Right lobe of liver (tissue), 6 donors: Measurements from ENCODE around the gene ZDHHC12. TPM values are rescaled to one million over a fixed set of nuclear protein-coding genes. Genes with fewer than 3 reads are reported as not detected.
A peak's percentile ranks its signal among the peaks of the same experiment; 100 is the strongest.

Source experiments
- ATAC-seq, 4 donors: fragments of 200-7000 bp; cut with Tn5 transposase; one replicate each; pipeline ENCODE4 v1.9.1; 2020; ENCODE audit warnings: mild to moderate bottlenecking in 4 of 4, moderate library complexity in 4 of 4
- DNase-seq, 3 donors: peaks; one replicate each; pipeline ENCODE4 v3.0.0-alpha.2; 2020
- H3K27ac ChIP-seq, 3 donors: fragments of 200-600 bp; one replicate each; pipeline ENCODE4 v1.8.0; 2022
- H3K27me3 ChIP-seq, 2 donors: fragments of 200-600 bp; one replicate each; pipeline ENCODE4 v1.8.0; 2022
- H3K36me3 ChIP-seq, 4 donors: fragments of 200-600 bp; sonication (generic) in 1 of 4; one replicate each; pipeline versions ENCODE4 v1.5.1 to v1.8.0; 2017 to 2022; ENCODE audit warnings: control low read depth in 1 of 4
- H3K4me1 ChIP-seq, 4 donors: fragments of 200-600 bp; sonication (generic) in 1 of 4; one replicate each; pipeline versions ENCODE4 v1.5.1 to v1.8.0; 2017 to 2022; ENCODE audit warnings: control low read depth in 1 of 4
- H3K4me3 ChIP-seq, 3 donors: fragments of 200-600 bp; one replicate each; pipeline ENCODE4 v1.8.0; 2022
- H3K9me3 ChIP-seq, 4 donors: fragments of 200-600 bp; sonication (generic) in 1 of 4; one replicate each; pipeline versions ENCODE4 v1.5.1 to v1.8.0; 2017 to 2022; ENCODE audit warnings: control low read depth in 1 of 4
- POLR2A ChIP-seq: fragments of 450-650 bp; IDR thresholded peaks from one replicate; pipeline ENCODE4 v1.6.1; 2017; ENCODE audit warnings: antibody characterized with exemption, mild to moderate bottlenecking
- WGBS: methylation state at CpG from one replicate; pipeline ENCODE4 v1.1.6; 2018; ENCODE audit warnings: low coverage, low lambda C conversion rate; ENCODE audit not compliant: insufficient coverage; ENCODE audit errors: missing lambda C conversion rate; 5-methylcytosine and 5-hydroxymethylcytosine counted together
- intact Hi-C, 2 donors: fragments of 100-400 bp; cut with DNase I; formaldehyde crosslinking; loops; one replicate each; pipeline versions ENCODE4 v1.11.2 to v1.14.1; 2022
- total RNA-seq, 6 experiments: library from RNA; depleted of rRNA in 2 of 6; stranded (reverse); fragments of >200 nt in 2 of 6; fragmentation: NEBNext Ultra II Directional in 3 of 6; extraction: Animal tissue kit (Norgen Biotek cat#: 25700) in 3 of 6; gene quantifications; one replicate each; pipeline versions ENCODE4 v1.1.0 to v1.2.4, GENCODE V29; 2016 to 2023
- TF ChIP-seq, protein P1 (sequence below), 4 donors: fragments of 200-600 bp in 3 of 4; fragments of 450-650 bp in 1 of 4; IDR thresholded peaks; one replicate each; pipeline versions ENCODE4 v1.5.1 to v1.8.0; 2016 to 2022; ENCODE audit warnings: antibody characterized with exemption in 4 of 4, mild to moderate bottlenecking in 2 of 4
- donor health status: DM: no; HTN: yes; CAD: no.
- donor health status: DM: no; HTN: no; CAD: no.
- donor health status: DM: no; HTN: no; CAD: no.
- donor health status: DM: no; HTN: yes; CAD: no.
- donor health status: DM: no; HTN: yes; CAD: no.

Gene ZDHHC12
- total RNA-seq, 6 experiments from 2014 or later, result 14.1 to 46.1 (median 22.7) TPM

GRCh38 chr9:128747241-128747640 is 23.3 kb upstream of the ZDHHC12 start:
- Histone ChIP-seq H3K4me1 (no peaks in the 10 kb centered on the region), H3K27me3 (no peaks in the 10 kb centered on the region), H3K9me3 (no peaks in the 10 kb centered on the region), H3K27ac (no peak overlapping the region), H3K36me3 (peaks cover 0 to 38% (median 21%) of the 10 kb centered on the region in 4 donors), H3K4me3 (no peak overlapping the region)
- ATAC-seq (no peak), DNase-seq (no peak)
- intact Hi-C loops, result loop anchor here in 1 of 2 donors (10.0 kb wide), 1 partner anchor 58 kb away; no protein-coding TSS in a partner anchor
- TF ChIP-seq, protein P1, sequence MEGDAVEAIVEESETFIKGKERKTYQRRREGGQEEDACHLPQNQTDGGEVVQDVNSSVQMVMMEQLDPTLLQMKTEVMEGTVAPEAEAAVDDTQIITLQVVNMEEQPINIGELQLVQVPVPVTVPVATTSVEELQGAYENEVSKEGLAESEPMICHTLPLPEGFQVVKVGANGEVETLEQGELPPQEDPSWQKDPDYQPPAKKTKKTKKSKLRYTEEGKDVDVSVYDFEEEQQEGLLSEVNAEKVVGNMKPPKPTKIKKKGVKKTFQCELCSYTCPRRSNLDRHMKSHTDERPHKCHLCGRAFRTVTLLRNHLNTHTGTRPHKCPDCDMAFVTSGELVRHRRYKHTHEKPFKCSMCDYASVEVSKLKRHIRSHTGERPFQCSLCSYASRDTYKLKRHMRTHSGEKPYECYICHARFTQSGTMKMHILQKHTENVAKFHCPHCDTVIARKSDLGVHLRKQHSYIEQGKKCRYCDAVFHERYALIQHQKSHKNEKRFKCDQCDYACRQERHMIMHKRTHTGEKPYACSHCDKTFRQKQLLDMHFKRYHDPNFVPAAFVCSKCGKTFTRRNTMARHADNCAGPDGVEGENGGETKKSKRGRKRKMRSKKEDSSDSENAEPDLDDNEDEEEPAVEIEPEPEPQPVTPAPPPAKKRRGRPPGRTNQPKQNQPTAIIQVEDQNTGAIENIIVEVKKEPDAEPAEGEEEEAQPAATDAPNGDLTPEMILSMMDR (IDR thresholded peaks at IDR 0.05), result no peak
- TF ChIP-seq POLR2A, result no peak
- 100% methylated on average over 1 of the region's 1 CpG for WGBS

DNA sequence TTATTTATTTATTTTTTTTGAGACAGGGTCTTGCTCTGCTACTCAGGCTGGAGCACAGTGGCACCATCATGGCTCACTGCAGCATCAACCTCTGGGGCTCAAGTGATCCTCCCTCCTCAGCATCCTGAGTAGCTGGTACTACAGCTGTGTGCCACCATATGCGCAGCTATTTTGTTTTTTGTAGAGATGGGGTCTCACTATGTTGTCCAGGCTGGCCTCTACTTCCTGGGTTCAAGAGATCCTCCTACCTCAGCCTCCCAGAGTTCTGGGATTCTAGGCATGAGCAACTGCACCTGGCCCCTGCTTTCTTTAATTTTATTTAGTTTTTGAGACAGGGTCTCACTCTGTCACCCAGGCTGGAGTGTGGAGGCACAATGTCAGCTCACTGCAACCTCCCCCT is 19.5 kb upstream of the ZDHHC12 start:
- no peaks in the 10 kb centered on the region for H3K9me3 ChIP-seq
- no peak overlapping the region for H3K27ac ChIP-seq
- WGBS, result no CpG with 5 or more reads among the region's 1 CpG
- no peak for TF ChIP-seq POLR2A
- TF ChIP-seq, protein P1 (IDR thresholded peaks at IDR 0.05), result no peak
- H3K4me1 ChIP-seq, result no peaks in the 10 kb centered on the region
- no peak for DNase-seq
- intact Hi-C loops, result loop anchor here in 1 of 2 donors (10.0 kb wide), 1 partner anchor 61 kb away; no protein-coding TSS in a partner anchor
- H3K36me3 ChIP-seq, result peaks cover 0 to 48% (median 18%) of the 10 kb centered on the region in 4 donors
- peak in 1 of 4 donors; percentile 14 for ATAC-seq
- H3K4me3 ChIP-seq, result no peak overlapping the region
- no peaks in the 10 kb centered on the region for H3K27me3 ChIP-seq

GRCh38 chr9:128742401-128742800 is 18.5 kb upstream of the ZDHHC12 start:
- Histone ChIP-seq H3K27ac (no peak overlapping the region), H3K4me1 (no peaks in the 10 kb centered on the region), H3K9me3 (no peaks in the 10 kb centered on the region), H3K36me3 (peaks cover 0 to 42% (median 16%) of the 10 kb centered on the region in 4 donors), H3K4me3 (no peak overlapping the region), H3K27me3 (no peaks in the 10 kb centered on the region)
- DNase-seq, result no peak
- intact Hi-C loops, result loop anchor here in 1 of 2 donors (10.0 kb wide), 1 partner anchor 62 kb away; no protein-coding TSS in a partner anchor
- ATAC-seq, result peak in 2 of 4 donors; percentile 13 to 16
- TF ChIP-seq, protein P1 (IDR thresholded peaks at IDR 0.05), result no peak
- no peak for TF ChIP-seq POLR2A
- 87% methylated on average over 4 of the region's 20 CpGs for WGBS

DNA sequence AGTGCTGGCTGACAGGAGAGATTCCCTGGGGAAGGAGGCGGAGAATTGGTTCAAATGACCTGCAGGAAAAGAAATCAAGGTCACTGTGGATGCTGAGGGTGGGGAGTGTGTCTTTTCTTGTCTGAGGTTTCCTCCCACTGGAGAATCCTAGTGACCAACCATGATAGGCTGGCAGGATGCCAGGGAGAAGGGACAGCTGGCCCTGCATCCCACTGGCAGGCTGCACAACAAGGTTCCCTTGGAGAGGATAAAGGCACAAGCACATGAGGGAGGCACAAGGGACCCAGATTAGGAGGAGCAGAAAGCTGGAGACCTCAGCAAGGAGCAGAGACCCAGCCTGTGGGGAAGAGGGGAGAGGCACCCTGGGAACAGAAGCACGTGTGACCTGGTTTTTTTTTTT is 11.4 kb upstream of the ZDHHC12 start:
- Histone ChIP-seq H3K36me3 (peaks cover 0 to 28% (median 14%) of the 10 kb centered on the region in 4 donors), H3K4me3 (no peak overlapping the region), H3K27me3 (no peaks in the 10 kb centered on the region), H3K27ac (no peak overlapping the region), H3K9me3 (no peaks in the 10 kb centered on the region), H3K4me1 (no peaks in the 10 kb centered on the region)
- WGBS, result 83% methylated on average over 1 of the region's 2 CpGs
- no peak for ATAC-seq
- intact Hi-C loops, result no loop called here
- no peak for DNase-seq
- TF ChIP-seq, protein P1 (IDR thresholded peaks at IDR 0.05), result no peak
- no peak for TF ChIP-seq POLR2A
